T-cell (primary cell): ENCODE results near the gene SLC7A6OS. TPM values are rescaled to one million over a fixed set of nuclear protein-coding genes. Genes with fewer than 3 reads are reported as not detected.

Experiments
- ATAC-seq, 4 experiments: fragments of 200-7000 bp in 3 of 4; fragments of 150-1000 bp in 1 of 4; cut with Tn5 transposase; replicated peaks in 1 of 4; 1 replicate in 3 of 4; 2 replicates in 1 of 4; pipeline ENCODE4 v1.10.0; 2021; ENCODE audit warnings: moderate library complexity in 3 of 4, mild to moderate bottlenecking in 2 of 4, moderate number of reproducible peaks in 1 of 4
- CTCF ChIA-PET, 2 donors: fragments of 300-600 bp; sonication (Branson Sonifier 250); formaldehyde crosslinking; loops; one replicate each; lab custom pipeline; 2022; ENCODE audit warnings: antibody characterized with exemption in 2 of 2; lab: Charles Lee
- POLR2A ChIA-PET, 2 donors: fragments of 300-600 bp; sonication (Branson Sonifier 250); formaldehyde crosslinking; loops; one replicate each; lab custom pipeline; 2022; ENCODE audit warnings: antibody characterized with exemption in 2 of 2; lab: Charles Lee
- DNase-seq, 35 experiments: peaks; one replicate each; pipeline versions ENCODE4 v3.0.0 to v3.0.0-alpha.2; 2013 to 2023
- H3K27ac ChIP-seq: one replicate; pipeline ENCODE4 v1.5.1; 2013; ENCODE audit warnings: low read length
- H3K27me3 ChIP-seq, 2 experiments: replicated peaks in 1 of 2; 1 replicate in 1 of 2; 2 replicates in 1 of 2; pipeline versions ENCODE4 v1.6.1 to v1.7.0; 2013; ENCODE audit warnings: low read length in 1 of 2, mixed read lengths in 1 of 2; ENCODE audit not compliant: control insufficient read depth in 2 of 2, insufficient read depth in 2 of 2; ENCODE audit errors: extremely low read depth in 1 of 2
- H3K36me3 ChIP-seq, 2 donors: 1 replicate in 1 of 2; 2 replicates in 1 of 2; pipeline versions ENCODE4 v1.6.1 to v1.7.0; 2013; ENCODE audit warnings: low read length in 1 of 2; ENCODE audit not compliant: control insufficient read depth in 2 of 2, insufficient read depth in 1 of 2; ENCODE audit errors: extremely low read depth in 1 of 2
- H3K4me1 ChIP-seq, 2 experiments: 1 replicate in 1 of 2; 2 replicates in 1 of 2; pipeline versions ENCODE4 v1.6.1 to v1.7.0; 2013; ENCODE audit warnings: low read length in 2 of 2, mixed read lengths in 1 of 2; ENCODE audit not compliant: insufficient read depth in 2 of 2, control insufficient read depth in 1 of 2; ENCODE audit errors: extremely low read depth in 1 of 2
- H3K4me3 ChIP-seq, 2 donors: 1 replicate in 1 of 2; 2 replicates in 1 of 2; pipeline versions ENCODE4 v1.5.1 to v1.7.0; 2013; ENCODE audit warnings: mild to moderate bottlenecking in 2 of 2, low read length in 1 of 2, moderate library complexity in 1 of 2; ENCODE audit not compliant: control insufficient read depth in 1 of 2; ENCODE audit errors: extremely low read depth in 1 of 2
- H3K9me3 ChIP-seq: 2 replicates; pipeline ENCODE4 v1.7.0; 2013
- H3K27ac Mint-ChIP-seq, 2 donors: one replicate each; pipeline ENCODE4 v1.8.0; 2020 to 2021; ENCODE audit warnings: mild to moderate bottlenecking in 2 of 2, mixed read lengths in 2 of 2
- H3K27me3 Mint-ChIP-seq, 2 donors: one replicate each; pipeline ENCODE4 v1.8.0; 2021 to 2022; ENCODE audit warnings: mixed read lengths in 2 of 2
- H3K36me3 Mint-ChIP-seq: one replicate; pipeline ENCODE4 v1.8.0; 2021; ENCODE audit warnings: mixed read lengths
- H3K4me1 Mint-ChIP-seq, 3 donors: one replicate each; pipeline ENCODE4 v1.8.0; 2020 to 2022; ENCODE audit warnings: mixed read lengths in 3 of 3, mild to moderate bottlenecking in 1 of 3
- H3K4me3 Mint-ChIP-seq, 3 donors: one replicate each; pipeline ENCODE4 v1.8.0; 2020 to 2022; ENCODE audit warnings: mild to moderate bottlenecking in 3 of 3, mixed read lengths in 3 of 3, moderate library complexity in 3 of 3
- H3K9me3 Mint-ChIP-seq, 3 donors: one replicate each; pipeline ENCODE4 v1.8.0; 2020 to 2022; ENCODE audit warnings: mixed read lengths in 3 of 3
- WGBS: methylation state at CpG from one replicate; pipeline ENCODE4 v1.1.5; 2013; ENCODE audit warnings: missing lambda C conversion rate; ENCODE audit not compliant: insufficient coverage; 5-methylcytosine and 5-hydroxymethylcytosine counted together
- total RNA-seq, 35 experiments: library from RNA in 6 of 35; stranded (reverse) in 6 of 35; fragments of 120-200 nt in 1 of 35; gene quantifications; one replicate each; pipeline versions ENCODE4 v1.2.1 to v1.2.4 and lab custom pipeline; 2013 to 2026

Gene SLC7A6OS
- total RNA-seq, 5 donors from 2014 or later (not counting 1 experiment from before 2014, with no cell fraction given): 42.5 to 50.3 (median 43.9) TPM

DNA sequence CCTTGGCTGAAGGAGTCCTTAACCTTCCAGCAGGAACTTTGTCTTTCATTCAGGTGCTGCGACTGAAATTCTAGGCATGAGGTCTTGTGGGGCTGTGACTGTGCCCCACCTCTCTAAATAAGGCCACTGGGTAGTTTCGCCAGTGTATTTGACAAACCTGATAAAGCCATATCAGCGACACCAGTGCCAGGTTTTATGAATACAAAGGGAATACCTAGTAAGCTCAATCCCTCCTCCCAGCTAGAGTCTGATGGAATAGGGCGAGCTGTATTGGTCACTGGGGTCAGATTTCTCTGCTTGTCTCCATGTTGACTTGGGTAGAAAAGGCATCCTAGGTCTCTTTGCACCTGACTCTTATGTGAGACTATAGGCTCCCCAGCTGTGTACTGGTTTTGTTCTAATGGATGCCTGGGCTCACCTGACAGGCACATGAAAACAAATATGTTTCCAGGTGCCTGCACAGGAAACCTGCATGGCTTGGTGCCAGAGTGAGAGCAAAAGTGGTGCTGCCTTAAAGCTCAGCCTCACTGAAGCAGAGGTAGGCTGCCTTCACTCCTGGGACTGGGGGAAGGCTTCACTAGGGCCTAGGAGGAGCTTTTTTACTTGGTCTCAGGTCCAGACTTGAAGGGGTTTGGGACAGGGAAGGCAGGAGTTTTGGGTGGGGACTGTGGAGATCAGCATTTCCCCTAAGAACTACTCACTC lies 38.1 kb downstream of the SLC7A6OS start:
- H3K4me3 Mint-ChIP-seq: peak overlapping the region; percentile 50 to 80 (median 73)
- Histone ChIP-seq H3K27ac (peak overlapping the region; percentile 75), H3K4me1 (peaks cover 82 to 96% of the 10 kb centered on the region in 2 experiments), H3K27me3 (no peaks in the 10 kb centered on the region), H3K9me3 (no peaks in the 10 kb centered on the region), H3K36me3 (peaks cover 4 to 42% of the 10 kb centered on the region in 2 donors), H3K4me3 (peak overlapping the region; percentile 5 to 6)
- ATAC-seq (peak; percentile 58 to 70 (median 64)), DNase-seq (peak; percentile 58 to 84 (median 76))
- POLR2A ChIA-PET: interaction anchor here (0.6 to 1.7 kb wide), 5 partner anchors 9 to 860 kb away, joined by 4 to 12 read pairs (median 8); partner anchors contain the start of gene SLC7A6 (in 1 of the 2)
- peaks cover 87 to 92% (median 87%) of the 10 kb centered on the region in 3 donors for H3K4me1 Mint-ChIP-seq
- peaks cover 29% of the 10 kb centered on the region for H3K36me3 Mint-ChIP-seq
- H3K27me3 Mint-ChIP-seq: no peaks in the 10 kb centered on the region
- peak overlapping the region; percentile 98 to 100 for H3K27ac Mint-ChIP-seq
- no peaks in the 10 kb centered on the region for H3K9me3 Mint-ChIP-seq
- CTCF ChIA-PET: interaction anchor here (0.6 to 2.0 kb wide), 10 partner anchors 9 to 249 kb away, joined by 3 to 14 read pairs (median 6); partner anchors contain the start of genes SLC7A6 (in 2 of the 2), DDX28 (in 1 of the 2) and DUS2 (in 1 of the 2)
- no CpG with 5 or more reads among the region's 4 CpGs for WGBS

DNA sequence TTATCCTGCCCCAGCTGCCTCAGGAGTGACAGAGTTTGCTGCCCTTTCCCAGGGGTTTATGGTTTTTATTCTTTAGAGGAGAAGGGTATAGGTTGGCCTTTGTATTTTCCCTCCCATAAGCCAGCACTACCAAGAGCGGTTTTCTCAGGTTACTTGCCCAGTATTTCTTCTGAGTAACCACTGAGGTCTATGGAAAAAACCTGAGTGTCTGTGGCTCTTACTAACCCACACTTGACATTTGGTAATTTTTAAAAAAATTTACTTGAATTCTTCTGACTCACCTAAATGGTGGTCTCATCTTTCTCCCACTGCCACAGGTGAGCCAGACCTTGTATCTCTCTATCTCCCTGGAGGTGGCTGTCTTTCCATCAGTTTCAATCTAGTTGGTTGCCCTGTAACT lies 40.4 kb downstream of the SLC7A6OS start:
- Histone ChIP-seq H3K27me3 (no peaks in the 10 kb centered on the region), H3K36me3 (peaks cover 4 to 41% of the 10 kb centered on the region in 2 donors), H3K9me3 (no peaks in the 10 kb centered on the region), H3K27ac (peak overlapping the region; percentile 75), H3K4me1 (peaks cover 79 to 95% of the 10 kb centered on the region in 2 experiments), H3K4me3 (peak overlapping the region in 1 of 2 donors; percentile 15)
- H3K36me3 Mint-ChIP-seq: peaks cover 24% of the 10 kb centered on the region
- peak overlapping the region in 1 of 3 donors; percentile 51 for H3K4me3 Mint-ChIP-seq
- peak overlapping the region; percentile 98 to 100 for H3K27ac Mint-ChIP-seq
- H3K27me3 Mint-ChIP-seq: no peaks in the 10 kb centered on the region
- DNase-seq: peak in 1 of 35 experiments; percentile 36
- peaks cover 89 to 94% (median 94%) of the 10 kb centered on the region in 3 donors for H3K4me1 Mint-ChIP-seq
- CTCF ChIA-PET: interaction anchor here (0.6 to 0.7 kb wide), 2 partner anchors 9 to 10 kb away, joined by 3 read pairs; no protein-coding TSS in a partner anchor
- POLR2A ChIA-PET: interaction anchor here (0.6 to 1.5 kb wide), 3 partner anchors 15 to 177 kb away, joined by 3 to 5 read pairs (median 3); no protein-coding TSS in a partner anchor
- no peak for ATAC-seq
- no CpG with 5 or more reads among the region's 1 CpG for WGBS
- H3K9me3 Mint-ChIP-seq: no peaks in the 10 kb centered on the region

DNA sequence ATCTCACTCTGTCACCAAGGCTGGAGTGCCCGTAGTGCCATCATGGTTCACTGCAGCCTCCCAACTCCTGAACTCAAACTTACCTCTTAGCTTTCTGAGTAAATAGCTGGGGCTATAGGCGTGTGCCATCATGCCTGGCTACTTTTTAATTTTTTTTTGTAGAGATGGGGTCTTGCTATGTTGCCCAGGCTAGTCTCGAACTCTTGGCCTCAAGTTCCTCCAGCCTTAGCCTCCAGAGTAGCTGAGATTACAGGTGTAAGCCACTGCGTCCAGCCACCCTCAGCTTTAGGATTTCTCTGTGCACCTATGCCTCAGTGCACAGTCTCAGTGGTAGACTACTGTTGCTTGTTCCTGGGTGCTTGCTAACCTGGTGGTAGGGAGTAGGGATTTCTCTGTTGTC lies 41.0 kb downstream of the SLC7A6OS start:
- POLR2A ChIA-PET: interaction anchor here (0.7 to 1.5 kb wide), 3 partner anchors 16 to 176 kb away, joined by 3 to 5 read pairs (median 3); partner anchors contain the start of genes PRMT7 (in 1 of the 2) and SLC7A6OS (in 1 of the 2)
- H3K27ac Mint-ChIP-seq: peak overlapping the region; percentile 98 to 100
- peaks cover 83 to 94% (median 92%) of the 10 kb centered on the region in 3 donors for H3K4me1 Mint-ChIP-seq
- H3K4me3 Mint-ChIP-seq: peak overlapping the region in 2 of 3 donors; percentile 21 to 51
- Histone ChIP-seq H3K9me3 (no peaks in the 10 kb centered on the region), H3K27ac (peak overlapping the region; percentile 75), H3K4me3 (no peak overlapping the region), H3K4me1 (peaks cover 75 to 94% of the 10 kb centered on the region in 2 experiments), H3K36me3 (peaks cover 4 to 38% of the 10 kb centered on the region in 2 donors), H3K27me3 (no peaks in the 10 kb centered on the region)
- peaks cover 23% of the 10 kb centered on the region for H3K36me3 Mint-ChIP-seq
- WGBS: 93% methylated on average over 2 of the region's 4 CpGs
- H3K9me3 Mint-ChIP-seq: no peaks in the 10 kb centered on the region
- CTCF ChIA-PET: interaction anchor here in 1 of 2 donors (0.7 kb wide), 1 partner anchor 45 kb away, joined by 3 read pairs; no protein-coding TSS in a partner anchor
- DNase-seq (no peak), ATAC-seq (no peak)
- no peaks in the 10 kb centered on the region for H3K27me3 Mint-ChIP-seq

DNA sequence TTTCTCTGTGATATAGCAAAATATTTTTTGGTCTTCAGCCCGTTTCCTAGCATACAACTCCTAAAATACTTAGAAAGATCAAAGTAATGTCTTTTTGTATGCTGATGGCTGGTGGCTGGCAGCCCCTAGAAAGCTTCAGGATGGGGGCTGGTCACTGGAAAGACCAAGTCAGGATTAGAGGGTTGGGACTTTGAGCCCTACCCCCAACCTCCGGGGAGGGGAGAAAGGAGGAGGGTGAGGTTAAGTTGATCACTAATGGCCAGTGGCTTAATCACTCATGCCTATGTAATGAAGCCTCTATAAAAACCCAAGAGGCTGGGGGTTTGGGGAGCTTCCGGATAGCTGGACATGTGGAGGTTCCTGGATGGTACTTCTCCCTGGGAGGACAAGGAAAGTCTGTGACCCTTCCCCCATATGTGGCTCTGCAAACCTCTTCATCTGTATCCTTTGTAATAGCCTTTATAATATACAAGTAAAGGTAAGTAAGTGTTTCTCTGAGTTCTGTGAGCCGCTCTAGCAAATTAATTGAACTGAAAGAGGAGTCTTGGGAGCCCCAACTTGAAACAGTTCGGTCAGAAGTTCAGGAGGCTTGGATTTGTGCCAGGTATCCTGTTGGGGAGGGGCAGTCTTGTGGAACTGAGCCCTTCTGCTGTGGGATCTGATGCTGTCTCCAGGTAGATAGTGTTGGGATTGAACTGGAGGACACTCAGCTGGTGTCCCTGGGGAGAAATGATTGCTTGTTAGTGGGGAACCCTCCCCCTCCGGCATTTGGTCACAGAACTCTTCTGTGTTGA lies 42.9 kb downstream of the SLC7A6OS start:
- Histone ChIP-seq H3K9me3 (no peaks in the 10 kb centered on the region), H3K27ac (peak overlapping the region; percentile 75), H3K36me3 (peaks cover 4 to 24% of the 10 kb centered on the region in 2 donors), H3K4me1 (peaks cover 55 to 87% of the 10 kb centered on the region in 2 experiments), H3K27me3 (no peaks in the 10 kb centered on the region), H3K4me3 (no peak overlapping the region)
- peak overlapping the region; percentile 39 to 96 (median 45) for H3K4me3 Mint-ChIP-seq
- no peaks in the 10 kb centered on the region for H3K9me3 Mint-ChIP-seq
- H3K27me3 Mint-ChIP-seq: no peaks in the 10 kb centered on the region
- ChIA-PET POLR2A (interaction anchor here (0.6 to 1.0 kb wide), 3 partner anchors 18 to 20 kb away, joined by 3 to 5 read pairs (median 3); no protein-coding TSS in a partner anchor), CTCF (interaction anchor here in 1 of 2 donors (0.5 to 1.2 kb wide), 3 partner anchors 18 to 49 kb away, joined by 3 to 4 read pairs (median 4); partner anchors contain the start of genes PRMT7 and SLC7A6OS)
- H3K36me3 Mint-ChIP-seq: peaks cover 7% of the 10 kb centered on the region
- peak overlapping the region; percentile 90 to 100 for H3K27ac Mint-ChIP-seq
- WGBS: 80% methylated on average over 2 of the region's 6 CpGs
- ATAC-seq (no peak), DNase-seq (no peak)
- H3K4me1 Mint-ChIP-seq: peaks cover 74 to 86% (median 83%) of the 10 kb centered on the region in 3 donors

DNA sequence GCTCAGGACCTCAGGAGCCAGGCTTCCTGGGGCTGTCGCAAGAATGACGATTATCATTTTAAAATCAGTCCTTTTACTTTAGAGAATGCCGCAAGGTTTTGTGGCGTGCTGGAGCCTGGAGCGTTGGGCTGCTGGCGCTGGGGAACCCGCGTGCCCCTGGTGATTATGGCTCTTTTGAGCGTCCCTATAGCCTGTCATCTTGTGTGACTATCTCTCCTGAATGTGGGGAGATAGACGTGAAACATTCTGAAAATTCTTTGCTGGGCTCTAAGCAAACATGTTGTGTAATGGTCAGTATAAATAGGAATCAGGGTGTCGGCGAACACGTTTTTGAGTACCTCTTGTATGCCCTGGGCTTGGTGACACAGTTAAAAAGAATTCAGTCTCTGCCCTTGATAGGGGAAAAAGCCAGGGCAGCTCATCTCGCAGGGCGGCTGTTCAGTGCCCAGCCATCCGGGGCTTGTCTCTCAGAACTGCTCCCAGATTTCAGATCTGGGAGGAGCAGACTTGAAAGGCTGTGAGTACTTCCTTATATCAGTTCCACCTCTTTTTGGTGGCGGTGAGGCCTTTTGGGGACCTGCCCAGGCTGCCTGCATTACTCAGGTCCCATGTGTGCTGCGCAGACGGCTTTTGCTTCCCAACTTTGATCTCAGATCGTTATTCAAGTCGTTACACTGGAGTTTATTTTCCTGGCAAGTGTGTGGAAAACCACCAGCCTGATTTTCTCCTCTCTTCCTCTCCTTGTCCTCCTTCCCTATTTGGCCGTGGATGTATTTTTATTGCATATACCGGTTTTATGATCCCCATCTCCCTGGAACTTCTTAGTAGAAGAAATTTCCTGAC lies 45.4 kb downstream of the SLC7A6OS start:
- ChIA-PET POLR2A (interaction anchor here in 1 of 2 donors (1.6 kb wide), 1 partner anchor 15 kb away, joined by 5 read pairs; no protein-coding TSS in a partner anchor), CTCF (interaction anchor here in 1 of 2 donors (1.5 to 4.6 kb wide), 3 partner anchors 20 to 46 kb away, joined by 4 to 73 read pairs (median 58); partner anchors contain the start of genes PRMT7 and SLC7A6OS)
- 0% methylated on average over 14 of the region's 23 CpGs for WGBS
- peak overlapping the region; percentile 90 for H3K27ac ChIP-seq
- Mint-ChIP-seq H3K36me3 (no peaks in the 10 kb centered on the region), H3K4me1 (peaks cover 61 to 71% (median 64%) of the 10 kb centered on the region in 3 donors), H3K27me3 (no peaks in the 10 kb centered on the region), H3K4me3 (peak overlapping the region; percentile 91 to 96 (median 95)), H3K9me3 (no peaks in the 10 kb centered on the region), H3K27ac (peak overlapping the region; percentile 91)
- ATAC-seq (peak; percentile 8 to 27 (median 12)), DNase-seq (peak in 14 of 35 experiments; percentile 8 to 75 (median 32))
- no peaks in the 10 kb centered on the region for H3K27me3 ChIP-seq
- H3K36me3 ChIP-seq: peaks cover 0 to 16% of the 10 kb centered on the region in 2 donors
- peaks cover 35 to 73% of the 10 kb centered on the region in 2 experiments for H3K4me1 ChIP-seq
- no peaks in the 10 kb centered on the region for H3K9me3 ChIP-seq
- H3K4me3 ChIP-seq: peak overlapping the region; percentile 82 to 86
